Daoy (cell line): ENCODE results near the gene FTO. TPM values are rescaled to one million over a fixed set of nuclear protein-coding genes. Genes with fewer than 3 reads are reported as not detected.
"Not testable (repeated sequence)": the region's sequence is repeated elsewhere in the genome, so short reads cannot be mapped to it uniquely, and the experiment has no call there.

Experiments
- DNase-seq: peaks from one replicate; pipeline ENCODE4 v3.0.0-alpha.2; 2015; ENCODE audit warnings: low read depth
- total RNA-seq: library from RNA; depleted of rRNA; stranded (reverse); fragments of >200 nt; shearing (Covaris generic); gene quantifications from 2 replicates; pipeline ENCODE4 v1.2.3, GENCODE V29; 2014

The FTO gene
- total RNA-seq, 1 experiment from 2014 or later: 38.8 TPM

DNA sequence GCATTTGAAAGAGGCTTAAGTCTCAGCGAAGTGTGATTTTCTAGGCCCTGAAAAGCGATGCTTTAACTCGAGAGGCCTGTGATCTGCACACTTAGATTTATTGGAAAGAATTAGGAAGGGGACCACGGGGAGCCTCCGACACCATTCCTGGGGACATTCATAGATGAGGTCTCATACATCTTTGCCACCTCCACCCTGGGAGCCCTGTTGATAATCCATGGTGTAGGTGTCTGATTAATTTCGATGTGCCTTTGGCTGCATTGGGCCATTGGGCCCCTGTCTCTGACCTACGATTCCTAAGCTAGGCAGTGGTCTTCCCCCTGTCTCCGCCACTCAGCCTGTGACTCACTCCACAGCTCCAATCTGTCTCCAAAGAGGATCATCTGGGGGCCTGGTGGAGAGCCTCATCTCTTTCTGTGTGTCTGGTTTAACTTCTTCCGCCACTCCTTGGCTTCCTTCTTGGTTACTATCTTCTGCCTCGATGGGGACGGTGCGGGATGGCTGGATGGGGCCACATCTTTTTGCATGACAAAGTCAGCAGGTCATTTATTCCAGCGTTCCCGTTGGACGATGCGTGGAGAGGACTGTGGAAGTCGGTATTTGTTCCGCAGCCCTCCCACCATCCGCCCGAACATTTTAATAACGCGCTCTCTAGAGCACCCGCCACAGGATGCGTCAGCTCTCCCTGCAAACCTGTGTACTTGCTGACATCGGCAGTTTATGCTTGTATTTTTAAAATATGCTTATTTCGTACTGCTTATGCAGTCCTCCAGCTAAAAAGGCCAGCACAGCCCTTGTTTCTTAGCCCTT, 473.3 kb downstream of the FTO start:
- no peak for DNase-seq

GRCh38 chr16:54177862-54178477, 474.0 kb downstream of the FTO start:
- DNase-seq: no peak

- no peak for DNase-seq
Measured at GRCh38 chr16:54178478-54178976, 474.6 kb downstream of the FTO start.

DNA sequence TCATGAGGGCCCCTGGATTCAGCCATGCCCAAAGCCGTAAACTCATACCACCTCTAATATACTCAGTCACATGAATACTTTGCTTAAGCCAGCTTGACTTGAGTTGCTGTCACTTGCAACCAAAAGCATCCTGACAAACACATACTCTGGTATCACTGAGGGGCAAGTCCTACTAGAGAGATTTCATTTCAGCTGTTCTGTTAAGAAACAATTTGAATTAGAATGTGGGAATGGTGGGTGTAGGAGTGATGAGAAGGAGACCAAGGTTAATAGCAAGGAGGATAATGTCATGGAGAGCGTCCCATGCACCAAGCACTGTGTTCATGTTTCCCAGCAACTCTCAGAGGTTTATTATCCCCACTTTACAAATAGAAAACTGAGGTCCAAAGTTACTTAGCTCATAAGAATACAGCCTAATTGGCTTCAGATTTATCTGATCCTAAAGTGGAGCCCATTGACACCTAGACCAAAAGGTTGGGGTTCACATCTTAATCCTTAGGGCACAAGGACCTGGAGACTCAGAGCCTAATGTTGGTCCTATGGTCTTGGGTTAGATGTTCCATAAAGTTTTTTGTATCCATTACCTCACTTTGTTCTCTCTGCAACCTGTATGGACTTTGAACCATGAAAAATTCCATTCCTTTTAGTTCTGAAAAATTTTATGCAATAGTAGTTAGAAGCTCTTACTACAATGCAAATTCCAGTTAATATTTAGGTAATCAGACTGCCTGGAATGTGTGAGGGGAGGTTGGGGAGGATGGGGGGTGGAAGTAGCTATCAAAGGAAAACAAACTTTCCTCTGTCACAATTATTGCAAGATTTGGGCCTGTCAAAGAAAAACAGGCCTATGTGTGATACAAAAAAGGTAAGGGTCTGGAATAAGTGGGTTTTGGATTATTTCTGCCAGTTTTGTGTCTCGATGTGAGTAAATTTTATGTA, 476.7 kb downstream of the FTO start:
- DNase-seq: no peak

- DNase-seq: not testable (repeated sequence)
Measured at GRCh38 chr16:54181683-54182329, 477.9 kb downstream of the FTO start.

- DNase-seq: no peak
Measured at GRCh38 chr16:54185045-54185444, 481.1 kb downstream of the FTO start.

DNA sequence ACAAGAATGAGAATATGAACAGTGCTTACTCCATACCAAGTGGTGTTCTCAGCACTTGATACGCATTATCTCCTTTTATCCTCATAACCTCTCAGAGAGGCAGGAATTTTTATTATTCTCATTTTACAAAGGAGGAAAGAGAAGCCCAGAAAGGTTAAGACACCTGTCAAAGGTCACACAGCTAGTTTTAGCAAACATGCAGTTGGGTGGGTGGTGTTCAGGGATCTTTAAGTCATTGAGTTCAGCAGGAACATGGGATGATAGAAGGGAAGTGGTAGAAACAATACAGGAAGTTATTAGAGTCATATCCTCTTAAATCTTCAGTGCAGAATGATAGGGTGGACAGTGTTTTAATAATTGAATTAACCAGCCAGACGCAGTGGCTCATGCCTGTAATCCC, 487.2 kb downstream of the FTO start:
- no peak for DNase-seq

DNA sequence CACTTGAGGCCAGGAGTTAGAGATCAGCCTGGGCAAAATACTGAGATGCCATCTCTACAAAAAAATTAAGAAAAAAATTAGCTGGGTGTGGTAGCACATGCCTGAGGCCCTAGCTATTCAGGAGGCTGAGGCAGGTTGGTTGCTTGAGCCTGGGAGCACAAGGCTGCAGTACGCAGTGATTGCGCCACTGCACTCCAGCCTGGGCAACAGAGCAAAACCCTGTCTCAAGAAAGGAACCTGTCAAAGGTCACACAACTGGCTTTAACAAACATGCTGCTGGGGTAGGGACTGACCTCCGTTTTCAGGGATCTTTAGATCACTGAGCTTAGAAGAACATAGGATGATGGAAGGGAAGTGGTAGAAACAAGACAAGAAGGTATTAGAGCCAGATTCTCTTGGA, 487.6 kb downstream of the FTO start:
- DNase-seq: no peak

- no peak for DNase-seq
Measured at GRCh38 chr16:54193013-54193664, 489.2 kb downstream of the FTO start.

- peak; percentile 82 for DNase-seq
Measured at GRCh38 chr16:54193665-54194333, 489.8 kb downstream of the FTO start.

DNA sequence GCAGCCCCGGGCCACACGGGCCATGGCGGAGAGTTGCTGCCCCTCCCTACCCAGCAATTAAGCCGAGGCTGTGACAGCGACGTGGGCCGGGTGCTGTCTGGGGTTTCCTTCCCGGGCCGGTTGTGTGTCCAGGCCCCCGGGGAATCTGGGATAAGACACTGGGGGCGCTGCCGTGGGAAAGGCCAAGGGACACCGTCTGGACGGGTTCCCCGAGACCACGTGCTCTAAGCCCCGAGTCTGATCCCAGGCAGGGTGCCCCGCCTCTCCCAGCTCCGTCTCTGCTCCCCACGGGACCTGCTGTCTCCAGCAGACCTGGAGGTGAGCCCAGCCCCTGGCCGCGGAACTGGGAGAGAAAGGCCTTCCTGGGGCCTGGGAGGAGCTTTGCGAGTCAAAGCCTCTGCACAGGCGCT, 490.4 kb downstream of the FTO start:
- DNase-seq: no peak

DNA sequence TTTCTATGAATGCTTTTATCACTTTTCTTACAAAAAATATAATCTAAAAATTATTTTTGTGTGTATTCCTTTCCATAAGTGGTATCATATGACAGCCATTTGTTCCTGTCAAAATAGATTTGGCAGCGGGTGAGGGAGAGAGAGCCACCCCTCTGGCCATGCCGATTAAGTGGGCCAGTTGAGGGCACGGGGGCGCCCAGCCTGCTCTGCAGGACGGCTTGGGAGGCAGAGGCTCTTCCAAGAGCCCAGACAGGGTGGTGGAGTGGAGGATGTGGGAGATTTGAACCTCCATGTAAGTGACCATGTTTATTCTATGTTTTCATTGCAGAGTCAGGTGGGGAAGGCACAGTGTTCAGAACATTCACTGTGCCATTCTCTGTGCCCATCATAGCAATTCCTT, 493.8 kb downstream of the FTO start:
- no peak for DNase-seq

GRCh38 chr16:54199487-54200160, 495.7 kb downstream of the FTO start:
- DNase-seq: no peak

DNA sequence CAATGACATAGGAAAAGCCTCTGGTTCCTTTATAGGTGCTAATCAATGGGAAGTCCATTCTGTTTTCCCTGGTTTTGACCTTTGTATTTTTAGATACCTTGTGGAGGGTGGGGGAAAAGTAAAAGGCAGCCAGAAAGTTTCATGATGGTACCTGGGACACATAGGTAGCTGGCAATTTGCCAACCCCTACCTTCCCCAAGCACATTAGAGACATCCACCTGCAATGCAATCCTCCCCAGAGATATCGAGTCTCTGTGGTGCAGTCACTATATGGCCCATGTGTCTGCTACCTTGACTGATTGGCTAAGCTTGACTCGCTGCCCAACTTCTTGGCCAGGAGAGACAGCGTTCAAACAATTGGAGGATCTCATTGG, 496.2 kb downstream of the FTO start:
- DNase-seq: no peak

GRCh38 chr16:54200720-54201119, 496.8 kb downstream of the FTO start:
- no peak for DNase-seq

DNA sequence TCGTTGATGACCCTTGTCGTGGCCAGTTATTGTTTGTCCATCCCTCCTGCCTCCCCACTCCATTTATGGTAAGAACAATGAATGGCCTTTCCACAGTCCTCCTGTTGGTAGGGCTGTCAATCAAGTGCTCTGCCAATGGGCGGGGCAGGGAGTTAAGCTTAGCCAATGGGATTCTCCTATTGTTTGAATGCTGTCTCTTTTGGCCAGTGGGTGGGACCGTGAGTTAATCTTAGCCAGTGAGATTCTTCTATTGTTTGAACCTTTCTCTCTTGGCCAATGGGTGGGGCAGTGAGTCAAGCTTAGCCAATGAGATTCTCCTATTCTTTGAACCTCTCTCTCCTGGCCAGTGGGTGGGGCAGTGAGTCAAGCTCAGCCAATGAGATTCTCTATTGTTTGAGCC, 497.2 kb downstream of the FTO start:
- no peak for DNase-seq
